ENCODE results near the gene ZKSCAN5.

DNA sequence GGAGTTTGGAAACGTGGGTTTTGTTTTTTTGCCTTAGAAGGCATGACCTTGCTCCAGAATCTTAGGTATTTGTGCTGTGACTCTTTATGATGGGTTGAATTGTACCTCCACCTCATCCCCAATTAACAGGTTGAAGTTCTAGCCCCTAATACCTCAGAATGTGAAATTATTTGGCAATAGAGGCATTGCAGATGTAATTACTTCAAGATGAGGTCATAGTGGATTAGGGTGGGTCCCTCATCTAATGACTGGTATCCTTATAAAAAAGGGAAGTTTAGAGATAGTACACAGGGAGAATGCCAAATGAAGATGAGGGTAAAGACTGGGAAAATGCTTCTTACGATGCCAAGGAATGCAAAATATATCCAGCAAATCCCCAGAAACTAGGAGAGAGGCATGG is 50.5 kb downstream of the ZKSCAN5 start:
- TF ChIP-seq, protein P1, sequence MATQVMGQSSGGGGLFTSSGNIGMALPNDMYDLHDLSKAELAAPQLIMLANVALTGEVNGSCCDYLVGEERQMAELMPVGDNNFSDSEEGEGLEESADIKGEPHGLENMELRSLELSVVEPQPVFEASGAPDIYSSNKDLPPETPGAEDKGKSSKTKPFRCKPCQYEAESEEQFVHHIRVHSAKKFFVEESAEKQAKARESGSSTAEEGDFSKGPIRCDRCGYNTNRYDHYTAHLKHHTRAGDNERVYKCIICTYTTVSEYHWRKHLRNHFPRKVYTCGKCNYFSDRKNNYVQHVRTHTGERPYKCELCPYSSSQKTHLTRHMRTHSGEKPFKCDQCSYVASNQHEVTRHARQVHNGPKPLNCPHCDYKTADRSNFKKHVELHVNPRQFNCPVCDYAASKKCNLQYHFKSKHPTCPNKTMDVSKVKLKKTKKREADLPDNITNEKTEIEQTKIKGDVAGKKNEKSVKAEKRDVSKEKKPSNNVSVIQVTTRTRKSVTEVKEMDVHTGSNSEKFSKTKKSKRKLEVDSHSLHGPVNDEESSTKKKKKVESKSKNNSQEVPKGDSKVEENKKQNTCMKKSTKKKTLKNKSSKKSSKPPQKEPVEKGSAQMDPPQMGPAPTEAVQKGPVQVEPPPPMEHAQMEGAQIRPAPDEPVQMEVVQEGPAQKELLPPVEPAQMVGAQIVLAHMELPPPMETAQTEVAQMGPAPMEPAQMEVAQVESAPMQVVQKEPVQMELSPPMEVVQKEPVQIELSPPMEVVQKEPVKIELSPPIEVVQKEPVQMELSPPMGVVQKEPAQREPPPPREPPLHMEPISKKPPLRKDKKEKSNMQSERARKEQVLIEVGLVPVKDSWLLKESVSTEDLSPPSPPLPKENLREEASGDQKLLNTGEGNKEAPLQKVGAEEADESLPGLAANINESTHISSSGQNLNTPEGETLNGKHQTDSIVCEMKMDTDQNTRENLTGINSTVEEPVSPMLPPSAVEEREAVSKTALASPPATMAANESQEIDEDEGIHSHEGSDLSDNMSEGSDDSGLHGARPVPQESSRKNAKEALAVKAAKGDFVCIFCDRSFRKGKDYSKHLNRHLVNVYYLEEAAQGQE (IDR thresholded peaks at IDR 0.05; ENCODE audit: insufficient read depth in 1 of 2, low read depth in 2 of 2, low read length in 2 of 2), result no peak
- TF ChIP-seq SIN3A (IDR thresholded peaks at IDR 0.05; ENCODE audit: borderline replicate concordance, insufficient read depth, low read length) (no peak), TAF1 (IDR thresholded peaks at IDR 0.05; ENCODE audit: borderline replicate concordance, insufficient read depth, low read length) (no peak), POLR2AphosphoS5 (IDR thresholded peaks at IDR 0.05; ENCODE audit: low read depth, low read length) (no peak)
